NCI-H128 (cell line): ENCODE results near the gene RASSF8.
"Not testable (repeated sequence)": the region's sequence is repeated elsewhere in the genome, so short reads cannot be mapped to it uniquely, and the experiment has no call there.

Experiments used
- DNase-seq: peaks from one replicate; lab custom pipeline; 2025; ENCODE audit not compliant: unreplicated experiment; lab: John Stamatoyannopoulos, UW

RASSF8 gene

DNA sequence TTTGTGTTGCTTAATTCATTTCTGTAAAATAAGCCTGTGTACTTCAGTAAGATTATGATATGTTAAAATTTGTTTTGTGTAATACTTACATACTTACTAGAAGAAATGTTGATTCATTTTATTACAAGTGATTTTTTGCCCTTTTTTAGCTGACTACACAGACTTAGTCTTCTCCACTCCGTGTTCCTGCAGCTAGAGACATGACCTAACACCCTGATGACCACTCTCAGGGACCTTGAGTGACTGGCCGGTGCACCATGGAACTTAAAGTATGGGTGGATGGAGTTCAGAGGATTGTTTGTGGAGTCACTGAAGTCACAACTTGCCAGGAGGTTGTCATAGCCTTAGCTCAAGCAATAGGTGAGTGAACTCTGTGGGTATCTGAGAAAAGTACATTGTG is 96.6 kb downstream of the RASSF8 start:
- no peak for DNase-seq

DNA sequence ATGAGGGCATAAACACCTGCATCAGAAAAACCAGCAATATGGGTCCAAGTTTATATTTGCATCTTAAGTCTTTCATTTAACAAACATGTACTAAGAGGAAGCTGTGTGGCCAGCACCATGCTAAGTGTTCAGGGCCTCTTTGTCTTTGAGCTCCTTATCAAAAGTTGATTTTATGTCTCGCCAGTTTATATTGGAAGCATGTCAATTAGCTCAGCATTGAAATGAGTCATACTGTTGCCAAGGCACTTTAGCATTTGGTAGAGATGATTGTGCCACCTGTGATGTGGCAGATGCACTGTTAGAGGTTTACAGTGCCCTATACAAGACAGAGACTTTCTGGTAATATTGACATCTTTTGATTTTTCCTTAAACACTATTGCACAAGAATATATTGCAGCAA is 97.9 kb downstream of the RASSF8 start:
- DNase-seq, result no peak

DNA sequence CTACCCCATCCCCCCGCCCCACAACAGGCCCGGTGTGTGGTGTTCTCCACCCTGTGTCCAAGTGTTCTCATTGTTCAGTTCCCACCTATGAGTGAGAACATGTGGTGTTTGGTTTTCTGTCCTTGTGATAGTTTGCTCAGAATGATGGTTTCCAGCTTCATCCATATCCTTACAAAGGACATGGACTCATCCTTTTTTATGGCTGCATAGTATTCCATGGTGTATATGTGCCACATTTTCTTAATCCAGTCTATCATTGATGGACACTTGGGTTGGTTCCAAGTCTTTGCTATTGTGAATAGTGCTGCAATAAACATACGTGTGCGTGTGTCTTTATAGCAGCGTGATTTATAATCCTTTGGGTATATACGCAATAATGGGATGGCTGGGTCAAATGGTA is 98.8 kb downstream of the RASSF8 start:
- DNase-seq, result not testable (repeated sequence)

DNA sequence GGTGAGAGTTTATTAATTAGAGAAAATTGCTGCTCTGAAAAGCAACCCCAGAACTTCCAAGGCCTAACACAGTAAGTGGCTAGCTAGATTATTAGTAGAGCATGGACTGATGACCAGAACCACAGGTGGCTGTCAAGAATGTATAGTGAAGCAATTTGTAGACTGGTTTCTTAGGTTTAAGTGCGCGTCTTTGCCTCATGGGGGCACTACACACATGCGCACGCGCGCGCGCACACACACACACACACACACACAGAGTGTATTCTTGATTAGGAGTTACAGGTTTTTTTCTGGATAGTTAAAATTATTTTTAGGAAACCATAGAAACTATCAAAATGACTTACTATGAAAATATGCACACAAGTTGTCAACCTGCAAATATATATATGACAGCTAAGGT is 99.8 kb downstream of the RASSF8 start:
- DNase-seq, result no peak

DNA sequence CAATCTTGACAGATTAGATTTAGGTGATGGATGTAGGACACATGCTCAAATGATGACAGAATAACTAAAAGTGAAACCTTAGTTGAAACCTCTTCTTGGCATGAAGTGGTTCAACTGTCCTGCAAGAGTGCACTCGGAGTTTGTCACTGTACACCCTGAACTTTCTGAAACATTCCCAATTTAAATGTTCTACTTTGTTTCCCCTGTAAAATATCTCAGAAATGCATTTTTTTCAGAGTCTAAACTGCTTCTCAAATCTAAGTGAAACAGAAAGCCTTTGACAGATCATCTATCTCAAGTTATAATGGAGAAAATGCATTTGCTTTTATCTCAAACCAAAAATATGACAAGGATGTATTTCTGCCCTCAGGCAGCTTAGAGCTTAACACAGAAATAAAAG is 100.3 kb downstream of the RASSF8 start:
- DNase-seq, result no peak

DNA sequence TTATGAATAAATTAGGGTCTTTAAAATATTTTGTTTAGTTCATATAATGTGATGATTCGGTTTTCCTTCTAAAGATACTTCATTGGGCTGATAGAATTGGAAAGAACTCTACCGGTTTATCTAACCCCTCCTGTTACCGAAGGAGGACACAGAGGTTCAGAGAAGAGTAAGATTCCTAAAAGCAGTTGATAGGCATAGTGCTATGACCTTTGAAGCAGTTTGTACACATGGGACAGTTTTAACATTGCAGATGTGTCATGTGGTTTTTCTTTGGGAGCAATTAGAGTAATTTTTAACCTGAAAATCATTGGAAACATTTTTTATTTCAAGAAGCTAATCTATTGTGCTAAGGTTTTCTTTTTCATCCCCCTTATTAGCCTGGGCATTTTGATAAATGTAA is 103.5 kb downstream of the RASSF8 start:
- no peak for DNase-seq

DNA sequence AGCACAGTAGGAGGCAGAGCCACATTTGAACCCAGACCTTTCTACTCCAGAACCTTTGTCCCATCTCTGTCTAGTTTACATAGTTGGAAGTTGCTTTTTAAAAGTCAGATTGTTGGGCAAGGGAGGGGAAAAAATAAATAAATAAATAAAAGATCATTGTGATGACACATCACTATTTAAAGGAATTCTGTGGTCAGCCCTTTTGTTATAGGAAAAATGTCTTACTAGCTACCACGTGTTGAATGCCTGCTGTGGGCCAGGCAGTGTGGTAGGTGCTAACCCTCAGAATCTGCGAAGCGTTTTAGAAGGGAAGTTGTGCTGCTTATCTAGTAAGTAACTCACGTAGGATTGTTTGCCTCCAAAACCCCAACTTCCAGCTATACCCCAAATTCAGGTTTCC is 104.1 kb downstream of the RASSF8 start:
- DNase-seq, result no peak

DNA sequence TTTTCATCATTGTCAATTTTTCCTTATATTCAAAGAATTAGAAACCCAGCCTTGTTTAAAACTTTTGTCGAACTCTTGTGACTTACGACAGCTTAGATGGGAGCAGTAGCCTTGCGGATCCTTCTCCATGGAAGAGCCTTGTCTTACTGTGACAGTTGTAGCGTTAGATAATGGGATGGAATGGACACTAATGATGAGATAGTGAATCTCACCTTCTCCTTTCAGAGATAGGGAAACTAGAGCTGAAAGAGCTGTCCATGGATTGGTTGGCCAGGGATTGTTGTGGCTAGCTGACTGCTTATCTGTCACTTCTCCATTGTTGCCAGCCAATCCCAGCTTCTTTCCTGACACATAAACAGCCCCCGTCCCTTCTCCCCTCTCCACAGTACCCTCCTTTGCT is 107.0 kb downstream of the RASSF8 start:
- no peak for DNase-seq

DNA sequence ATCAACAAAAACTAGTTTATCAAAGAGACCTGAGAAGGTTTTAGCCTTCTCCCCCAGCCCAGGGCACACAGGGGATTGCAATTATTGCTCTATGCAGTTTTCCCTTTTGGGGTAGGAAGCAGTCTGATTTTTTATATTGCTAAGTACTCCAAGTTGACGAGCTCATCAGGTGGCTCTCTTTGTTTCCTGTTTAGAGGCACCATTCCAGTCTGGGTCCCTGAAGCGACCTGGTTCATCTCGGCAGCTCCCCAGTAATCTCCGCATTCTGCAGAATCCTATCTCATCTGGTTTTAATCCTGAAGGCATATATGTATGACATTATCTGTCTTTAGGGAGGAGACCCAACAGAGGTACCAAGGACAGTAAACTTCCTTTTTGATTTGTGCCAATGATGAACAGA is 110.0 kb downstream of the RASSF8 start:
- DNase-seq, result no peak

DNA sequence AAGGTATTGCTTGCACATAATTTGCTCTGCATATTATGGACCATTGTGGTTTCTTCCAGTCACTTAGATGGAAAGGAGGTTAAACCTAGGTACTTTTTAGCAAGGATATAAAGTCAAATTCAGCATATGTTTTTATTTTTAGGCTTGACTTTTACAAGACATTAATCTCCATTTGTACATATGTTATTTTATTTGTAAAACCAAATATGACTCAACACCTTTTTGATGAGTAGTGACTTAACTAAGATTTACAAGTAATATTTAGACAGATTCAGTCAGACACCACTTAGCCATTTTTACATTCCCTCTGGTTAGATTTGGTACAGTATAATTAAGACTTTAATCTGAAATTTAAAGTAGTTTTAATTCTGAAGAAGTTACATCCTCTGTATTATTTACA is 111.3 kb downstream of the RASSF8 start:
- no peak for DNase-seq

DNA sequence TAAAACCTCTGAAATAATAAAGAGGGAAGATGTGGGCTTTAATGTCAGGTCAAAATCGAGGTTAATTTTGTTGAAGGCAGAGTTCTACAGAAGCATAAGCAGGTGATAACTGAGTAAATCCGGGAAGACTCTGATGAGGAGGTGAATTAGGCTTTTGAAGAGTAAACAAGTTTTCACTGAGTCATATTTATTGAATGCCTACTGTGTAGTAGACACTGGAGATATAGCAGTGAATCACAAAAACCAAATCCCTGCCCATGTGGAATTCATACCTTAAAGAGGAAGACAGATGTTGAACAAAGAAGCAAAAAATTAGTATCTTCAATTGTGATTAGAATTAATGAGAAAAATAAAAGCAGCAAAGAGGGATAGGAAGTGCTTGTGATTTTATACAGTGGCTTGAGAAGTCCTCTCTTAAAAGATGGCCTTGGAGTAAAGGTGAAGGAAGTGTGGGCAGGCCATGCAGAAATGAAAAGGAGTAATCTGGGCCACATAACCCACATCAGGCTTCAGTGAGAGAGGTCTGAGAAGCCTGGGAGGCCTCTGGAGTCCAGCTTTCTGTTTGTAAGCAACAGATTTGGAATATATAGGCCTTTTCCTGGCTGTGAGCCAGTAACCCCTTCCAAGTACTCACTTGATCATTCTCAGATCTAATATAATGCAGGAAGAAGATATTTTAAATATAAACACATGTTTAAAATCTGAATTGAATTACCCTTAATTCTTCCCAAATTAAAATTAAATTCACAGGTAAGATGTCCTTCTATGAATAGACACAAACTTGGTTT is 119.6 kb downstream of the RASSF8 start:
- no peak for DNase-seq

DNA sequence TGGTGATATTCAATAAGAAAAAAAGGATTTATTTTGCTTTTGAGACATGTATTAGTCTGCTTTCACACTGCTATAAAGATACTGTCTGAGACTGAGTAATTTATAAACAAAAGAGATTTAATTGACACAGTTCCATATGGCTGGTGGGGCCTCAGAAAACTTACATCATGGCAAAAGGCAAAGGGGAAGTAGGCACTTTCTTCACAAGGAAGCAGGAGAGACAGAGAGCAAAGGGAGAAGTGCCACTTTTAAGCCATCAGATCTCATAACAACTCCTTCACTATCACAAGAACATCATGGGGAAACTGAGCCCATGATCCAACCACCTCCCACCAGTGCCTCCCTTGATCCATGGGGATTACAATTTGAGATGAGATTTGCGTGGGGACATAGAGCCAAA is 122.4 kb downstream of the RASSF8 start:
- no peak for DNase-seq

DNA sequence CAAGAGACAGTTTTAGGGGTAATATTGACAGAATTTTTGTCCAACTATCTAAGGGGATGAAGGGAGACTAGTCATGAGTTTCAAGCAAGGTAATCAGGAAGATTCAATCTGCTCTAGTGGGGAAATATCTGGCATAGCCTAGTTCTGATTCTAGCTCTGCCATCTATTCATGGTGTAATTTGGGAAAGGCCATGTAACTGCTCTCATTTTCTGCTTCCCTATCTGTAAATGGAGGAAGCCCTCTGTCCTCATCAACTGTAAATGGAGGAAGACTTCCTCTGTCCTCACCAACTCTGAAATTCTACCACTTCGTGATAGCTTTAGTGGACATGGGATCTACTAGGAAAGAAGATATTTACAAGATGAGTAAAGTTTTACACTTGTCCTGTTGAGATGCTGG is 128.5 kb downstream of the RASSF8 start:
- DNase-seq, result no peak

DNA sequence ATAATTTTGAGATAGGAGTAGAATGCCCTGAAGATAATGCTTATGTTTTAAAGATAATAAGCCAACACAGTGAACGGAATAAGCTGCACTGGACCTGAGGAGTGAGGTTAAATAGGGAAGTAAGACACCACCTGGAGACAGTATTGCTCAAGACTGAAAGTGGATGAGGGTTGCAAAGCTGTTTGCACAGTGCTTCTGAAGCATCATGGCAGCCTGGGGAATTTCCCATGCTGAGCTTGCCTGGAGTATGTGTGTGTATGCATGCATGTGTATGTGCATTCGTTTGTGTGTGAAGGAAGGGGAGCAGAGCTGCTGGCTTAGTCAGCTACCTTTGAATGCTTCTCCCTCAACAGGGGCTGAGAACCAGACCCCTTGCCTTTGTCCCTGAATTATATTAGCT is 130.5 kb downstream of the RASSF8 start:
- DNase-seq, result no peak

DNA sequence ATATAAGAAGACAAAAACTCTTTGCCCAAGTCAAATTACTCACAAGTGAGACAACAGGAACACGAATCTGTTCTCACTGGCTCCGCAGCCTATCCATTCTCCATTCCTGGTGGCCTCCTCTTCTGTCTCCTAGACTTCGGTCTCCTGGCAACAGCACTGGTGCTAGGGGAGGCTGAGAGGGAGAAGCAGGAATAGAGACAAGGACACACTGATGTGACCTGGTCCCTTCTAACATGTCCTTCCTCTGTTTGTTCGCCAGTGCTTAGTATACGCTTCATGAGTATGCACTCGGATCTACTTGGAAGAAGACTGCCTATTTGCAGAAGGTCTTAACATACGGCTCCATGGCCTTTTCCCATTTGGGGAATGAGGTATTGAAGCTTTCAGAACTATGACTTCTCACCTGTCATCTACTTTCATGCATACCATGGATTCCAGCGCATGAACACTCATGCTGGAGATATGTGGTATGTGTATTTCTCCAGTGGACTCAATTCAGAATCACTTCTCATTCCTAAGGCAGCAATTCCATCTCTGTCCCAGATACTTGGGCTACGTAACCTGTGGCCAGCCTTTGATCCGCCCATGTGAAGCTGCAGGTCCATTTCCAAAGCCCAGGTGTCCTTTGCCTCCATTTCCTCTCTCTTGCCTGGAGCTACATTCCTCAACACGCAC is 132.5 kb downstream of the RASSF8 start:
- DNase-seq, result no peak

DNA sequence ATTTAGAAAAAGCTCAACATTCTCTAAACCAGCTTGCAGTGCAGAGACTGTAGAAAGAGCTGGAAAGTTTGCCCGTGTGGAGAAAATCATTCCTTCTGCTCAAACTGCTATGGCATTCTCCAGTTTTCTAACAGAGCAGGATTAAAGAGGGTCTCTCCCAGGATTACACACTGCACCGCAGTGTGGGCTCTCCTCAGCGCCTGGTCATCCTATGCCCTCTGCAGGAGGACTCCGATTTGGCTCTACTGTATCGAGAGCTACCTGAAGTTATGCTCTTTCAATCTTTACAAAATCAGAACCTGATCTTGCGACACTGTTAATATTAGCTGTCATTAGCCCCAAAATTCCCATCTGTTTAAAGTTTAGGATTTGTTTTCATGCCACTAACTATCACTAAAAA is 133.3 kb downstream of the RASSF8 start:
- no peak for DNase-seq

DNA sequence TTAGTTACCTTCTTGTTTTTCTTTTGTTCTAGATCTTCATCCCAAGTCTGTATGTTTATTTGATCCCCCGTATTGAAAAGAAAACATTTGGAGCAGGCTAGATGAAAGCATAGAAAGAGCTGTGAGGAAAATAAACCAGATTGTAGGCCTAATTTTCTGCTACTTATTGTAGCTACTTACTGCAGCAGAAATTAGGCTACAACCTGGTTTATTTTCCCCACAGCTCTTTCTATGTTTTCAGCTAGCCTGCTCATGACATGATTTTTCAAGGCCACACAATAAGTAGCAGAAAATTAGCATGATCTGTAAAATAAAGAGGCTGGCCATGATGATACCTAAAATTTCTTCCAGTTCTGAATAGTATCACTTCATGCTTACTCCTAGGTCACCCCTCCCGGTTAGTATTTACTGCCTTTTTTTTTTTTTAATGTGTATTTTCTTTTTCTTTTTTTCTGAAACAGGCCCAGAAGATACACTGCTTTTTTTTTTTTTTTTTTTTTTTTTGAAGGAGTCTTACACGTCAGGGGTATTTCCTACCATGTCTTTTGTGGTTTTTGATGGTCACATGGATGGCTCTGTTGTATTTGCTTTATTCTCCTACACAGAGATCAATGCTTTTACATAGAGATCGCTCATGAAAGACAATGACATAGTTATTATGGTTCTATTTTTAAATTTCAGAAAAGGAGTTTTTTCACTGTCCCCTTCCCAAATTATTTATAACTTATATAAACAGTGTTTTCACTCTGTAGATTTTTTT is 134.0 kb downstream of the RASSF8 start:
- DNase-seq, result no peak

DNA sequence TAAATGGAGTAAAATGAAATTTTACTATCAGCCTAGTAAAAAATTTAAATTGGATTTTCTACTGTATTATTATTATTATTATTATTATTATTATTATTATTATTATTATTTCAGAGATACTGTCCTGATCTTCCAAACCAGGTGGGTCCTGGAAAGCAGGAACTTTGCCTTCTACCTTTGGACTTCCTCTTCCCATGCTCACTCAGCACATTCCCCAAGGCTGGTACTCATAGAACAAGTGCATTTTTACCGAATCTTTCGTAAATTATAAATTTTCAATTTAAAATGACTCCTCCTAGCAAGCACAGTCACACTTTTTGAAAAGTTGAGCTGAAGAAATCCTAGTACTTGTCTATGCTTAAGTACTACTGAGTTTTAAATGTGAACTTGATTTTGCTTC is 136.7 kb downstream of the RASSF8 start:
- no peak for DNase-seq

DNA sequence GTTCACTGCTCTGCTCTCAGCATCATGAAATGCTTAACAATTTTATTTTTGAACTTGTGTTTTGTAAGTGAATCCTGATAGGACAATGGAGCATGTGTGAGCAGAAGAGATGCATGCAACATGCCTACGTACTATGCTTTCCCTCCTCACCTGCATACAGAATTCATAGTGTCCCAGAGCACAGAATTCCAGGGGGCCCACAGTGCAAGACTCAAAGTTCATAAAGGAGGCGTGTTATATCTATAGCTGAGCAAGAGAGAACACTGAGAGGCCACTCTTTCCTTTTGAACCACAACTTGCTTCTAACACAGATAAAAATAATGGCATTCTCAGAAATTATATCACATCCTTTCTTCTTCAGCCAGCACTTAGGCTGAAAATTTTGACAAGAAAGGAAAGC is 137.6 kb downstream of the RASSF8 start:
- DNase-seq, result no peak

DNA sequence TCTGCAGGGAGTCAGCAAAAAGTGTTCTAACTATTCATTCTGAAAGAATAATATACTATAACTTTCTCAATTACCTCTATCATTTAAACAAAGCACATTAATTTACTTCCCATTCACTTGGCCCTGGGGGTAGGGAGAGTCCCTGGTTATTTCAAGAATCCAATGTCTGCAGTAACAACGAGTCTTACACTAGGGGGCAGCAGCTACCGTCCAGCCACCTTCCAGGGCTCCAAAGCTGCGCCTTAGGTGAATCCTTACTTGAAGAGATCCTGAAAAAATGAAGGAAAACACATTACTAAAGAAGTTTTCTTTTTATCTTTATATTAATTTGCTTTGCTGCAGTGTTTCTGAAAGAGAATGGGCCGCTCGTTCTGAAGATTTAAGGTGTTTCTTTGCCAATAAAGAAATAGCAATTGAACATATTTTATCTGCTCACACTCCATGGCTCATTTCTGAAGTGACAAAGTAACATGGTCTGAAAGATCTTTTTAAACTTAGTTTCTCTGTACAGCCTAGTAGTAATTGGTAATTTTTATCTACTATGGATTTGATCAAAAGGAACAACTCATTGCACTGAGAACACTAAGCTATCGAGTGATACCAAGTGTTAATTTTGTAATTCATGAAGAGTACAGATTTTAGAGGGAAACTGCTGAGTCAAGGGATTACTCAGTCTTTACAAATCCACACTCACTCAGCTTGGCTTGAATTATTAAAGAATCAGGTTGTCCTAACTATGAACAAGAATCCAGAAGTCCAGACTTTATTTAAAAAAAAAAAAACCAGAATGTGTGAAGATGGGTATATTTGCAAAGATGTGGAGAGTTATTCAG is 138.8 kb downstream of the RASSF8 start:
- DNase-seq, result no peak

DNA sequence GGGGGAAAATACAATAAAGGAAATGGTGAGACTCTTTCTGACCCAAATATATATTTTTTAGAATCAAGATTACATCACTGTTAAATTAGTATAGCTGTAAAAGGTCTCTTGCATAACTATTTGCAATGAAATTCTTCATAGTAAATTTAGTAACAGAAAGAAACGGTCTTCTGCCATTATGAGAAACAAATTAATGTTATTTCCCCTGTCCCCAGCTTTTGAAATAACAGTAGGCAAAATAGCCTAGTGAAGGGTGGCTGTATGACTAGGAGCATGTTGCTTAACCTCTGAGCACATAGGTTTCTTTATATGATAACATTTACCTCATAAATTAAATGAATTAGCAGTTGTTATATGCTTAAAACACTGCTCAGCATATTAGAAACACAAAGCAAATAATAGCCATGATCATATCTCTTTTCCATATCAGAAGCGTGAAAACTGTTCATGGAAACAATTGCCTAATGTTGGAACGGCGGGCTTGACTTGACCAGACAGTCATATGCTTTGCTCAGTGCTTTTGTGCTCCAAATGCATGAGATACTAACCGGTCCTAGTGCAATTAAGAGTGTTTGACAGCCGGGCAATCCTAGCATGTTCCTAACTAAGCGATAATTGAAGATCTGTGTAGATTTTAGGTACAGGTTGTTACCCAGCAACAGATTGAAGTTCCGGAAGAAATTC is 142.3 kb downstream of the RASSF8 start:
- no peak for DNase-seq
